Hair follicular keratinocyte (primary cell): Measurements from ENCODE around the gene ADD2. TPM values are rescaled to one million over a fixed set of nuclear protein-coding genes. Genes with fewer than 3 reads are reported as not detected.

Experiments used
- total RNA-seq: library from RNA; depleted of rRNA; stranded (reverse); fragments of >200 nt; gene quantifications from 2 replicates; pipeline ENCODE4 v1.2.3, GENCODE V29; 2015

The ADD2 gene, protein sequence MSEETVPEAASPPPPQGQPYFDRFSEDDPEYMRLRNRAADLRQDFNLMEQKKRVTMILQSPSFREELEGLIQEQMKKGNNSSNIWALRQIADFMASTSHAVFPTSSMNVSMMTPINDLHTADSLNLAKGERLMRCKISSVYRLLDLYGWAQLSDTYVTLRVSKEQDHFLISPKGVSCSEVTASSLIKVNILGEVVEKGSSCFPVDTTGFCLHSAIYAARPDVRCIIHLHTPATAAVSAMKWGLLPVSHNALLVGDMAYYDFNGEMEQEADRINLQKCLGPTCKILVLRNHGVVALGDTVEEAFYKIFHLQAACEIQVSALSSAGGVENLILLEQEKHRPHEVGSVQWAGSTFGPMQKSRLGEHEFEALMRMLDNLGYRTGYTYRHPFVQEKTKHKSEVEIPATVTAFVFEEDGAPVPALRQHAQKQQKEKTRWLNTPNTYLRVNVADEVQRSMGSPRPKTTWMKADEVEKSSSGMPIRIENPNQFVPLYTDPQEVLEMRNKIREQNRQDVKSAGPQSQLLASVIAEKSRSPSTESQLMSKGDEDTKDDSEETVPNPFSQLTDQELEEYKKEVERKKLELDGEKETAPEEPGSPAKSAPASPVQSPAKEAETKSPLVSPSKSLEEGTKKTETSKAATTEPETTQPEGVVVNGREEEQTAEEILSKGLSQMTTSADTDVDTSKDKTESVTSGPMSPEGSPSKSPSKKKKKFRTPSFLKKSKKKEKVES
- 0.04 and 0.08 TPM in 2 replicates for total RNA-seq

DNA sequence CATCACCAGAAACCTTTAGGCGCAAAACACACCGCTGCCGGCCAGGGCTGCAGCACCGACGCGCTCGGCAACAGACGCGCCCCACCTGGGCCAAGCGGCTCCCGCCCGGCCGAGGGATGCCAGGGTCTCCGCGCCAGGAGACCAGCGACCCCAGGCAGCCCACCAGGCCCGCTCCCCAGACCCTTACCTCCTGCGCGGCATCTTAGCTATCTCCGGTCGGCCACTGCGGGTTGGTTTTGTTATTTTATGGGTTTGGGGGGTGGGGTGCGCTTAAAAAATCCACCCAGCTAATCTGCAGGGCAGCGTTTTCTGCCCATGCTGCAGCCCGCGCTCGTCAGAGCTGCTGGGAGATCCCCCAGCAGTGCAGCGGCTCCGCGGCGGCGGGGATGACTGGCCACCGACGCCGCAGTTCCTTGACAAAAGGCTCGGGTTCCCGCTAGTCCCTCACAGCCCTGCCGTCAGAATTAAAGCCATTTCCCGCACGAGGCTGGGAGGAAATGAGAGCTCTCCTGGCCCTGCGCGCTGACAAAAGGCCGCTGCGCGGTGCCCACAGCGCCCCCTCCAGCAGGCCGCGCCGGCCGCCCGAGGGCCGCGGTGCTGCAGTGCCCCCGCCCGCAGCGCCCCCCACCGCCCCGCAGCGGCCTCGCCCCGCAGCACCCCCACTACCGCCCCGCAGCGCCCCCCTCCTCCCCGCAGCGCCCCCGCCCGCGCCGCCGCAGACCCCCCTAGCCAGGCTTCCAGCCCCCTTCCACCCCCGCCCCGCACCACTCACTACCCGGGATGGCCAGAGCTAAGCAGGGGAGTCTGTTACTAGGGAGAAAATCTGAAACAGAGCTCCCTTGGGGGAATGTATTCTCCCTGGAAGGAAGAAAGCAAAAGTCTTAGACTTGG lies at the start of gene ADD2:
Gene ADD2, minus strand, starts transcription at position 502 of the 891 bp plus-strand sequence. CDS start 61,792 bp downstream, outside the sequence.

DNA sequence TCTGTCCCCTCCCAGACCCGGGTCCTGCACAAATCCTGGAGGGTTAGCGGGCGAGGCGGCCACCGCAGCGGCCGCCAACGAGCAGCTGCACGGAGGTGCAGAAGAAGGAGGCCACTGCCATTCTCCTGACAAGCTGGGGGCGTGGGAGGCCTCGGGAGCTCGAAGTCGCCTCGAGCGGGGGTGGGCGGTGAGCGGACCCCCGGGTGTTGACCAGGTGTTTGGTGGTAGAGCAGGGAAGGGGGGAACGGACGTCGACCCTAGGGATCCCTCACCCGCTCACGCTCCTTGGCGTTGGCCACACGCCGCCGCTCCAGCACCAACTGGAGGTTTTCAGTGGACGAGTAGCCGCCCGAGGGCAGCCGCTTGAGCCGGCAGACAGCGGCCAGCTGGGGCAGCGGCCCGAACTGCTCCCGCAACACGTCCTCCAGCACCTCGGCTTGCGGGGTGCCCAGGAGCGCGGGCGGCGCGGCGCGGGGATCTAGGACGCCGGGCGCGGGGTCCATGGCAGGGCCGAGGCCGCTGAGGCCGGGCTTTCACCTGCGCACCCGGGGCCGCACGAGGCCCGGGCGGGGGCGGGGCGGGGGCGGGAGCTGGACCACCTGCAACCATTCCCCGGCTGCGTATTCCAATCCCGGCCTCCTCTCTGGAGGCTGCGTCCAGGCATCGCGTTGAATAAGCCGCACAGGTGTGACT lies 22.3 kb upstream of the ADD2 start, which contains the start of gene FIGLA:
Gene FIGLA, minus strand, starts transcription at position 508 of the 693 bp plus-strand sequence. Its CDS starts 5 bp downstream, at position 503.

Other genes starting within 250 kb of the ADD2 start
- 107 and 194 TPM in 2 replicates for gene TGFA, start 214.4 kb downstream of the ADD2 start, total RNA-seq
- not detected in 2 replicates for gene FIGLA, start 22.4 kb upstream of the ADD2 start, total RNA-seq
- not detected in 2 replicates for gene CLEC4F, start 52.4 kb upstream of the ADD2 start, total RNA-seq
- not detected in 2 replicates for gene CD207, start 67.6 kb upstream of the ADD2 start, total RNA-seq
- gene VAX2, start 132.4 kb upstream of the ADD2 start, total RNA-seq: not detected in 2 replicates
- gene ATP6V1B1, start 167.7 kb upstream of the ADD2 start, total RNA-seq: not detected in 2 replicates
- 0.27 TPM in 1 of 2 replicates, not detected in the other for gene ANKRD53, start 210.4 kb upstream of the ADD2 start, total RNA-seq
- 20.1 and 32.2 TPM in 2 replicates for gene TEX261, start 226.7 kb upstream of the ADD2 start, total RNA-seq